Stimulated activated naive CD8-positive, alpha-beta T cell treated with anti-CD3 and anti-CD28 coated beads, Interleukin-15, Interleukin-2, amounts not matched to agents 100 ng/mL and 50 ng/mL, for 24 hours (primary cell): ENCODE data around the gene DHX32.

Source experiments
- H3K27ac Mint-ChIP-seq: one replicate; pipeline ENCODE4 v1.8.0; 2021; ENCODE audit warnings: mild to moderate bottlenecking, mixed read lengths
- H3K27me3 Mint-ChIP-seq: one replicate; pipeline ENCODE4 v1.8.0; 2021; ENCODE audit warnings: mixed read lengths
- H3K36me3 Mint-ChIP-seq: one replicate; pipeline ENCODE4 v1.8.0; 2021; ENCODE audit warnings: low read depth, mixed read lengths
- H3K4me1 Mint-ChIP-seq: one replicate; pipeline ENCODE4 v1.8.0; 2021; ENCODE audit warnings: low read depth, mixed read lengths
- H3K4me3 Mint-ChIP-seq: one replicate; pipeline ENCODE4 v1.8.0; 2021; ENCODE audit warnings: mild to moderate bottlenecking, mixed read lengths
- H3K9me3 Mint-ChIP-seq: one replicate; pipeline ENCODE4 v1.8.0; 2021; ENCODE audit warnings: mixed read lengths

Gene DHX32

GRCh38 chr10:125815764-125816163 is 65.3 kb downstream of the DHX32 start:
- Mint-ChIP-seq H3K36me3 (peaks cover 35% of the 10 kb centered on the region), H3K27ac (no peak overlapping the region), H3K27me3 (no peaks in the 10 kb centered on the region), H3K4me3 (no peak overlapping the region), H3K9me3 (no peaks in the 10 kb centered on the region), H3K4me1 (peaks cover 8% of the 10 kb centered on the region)

DNA sequence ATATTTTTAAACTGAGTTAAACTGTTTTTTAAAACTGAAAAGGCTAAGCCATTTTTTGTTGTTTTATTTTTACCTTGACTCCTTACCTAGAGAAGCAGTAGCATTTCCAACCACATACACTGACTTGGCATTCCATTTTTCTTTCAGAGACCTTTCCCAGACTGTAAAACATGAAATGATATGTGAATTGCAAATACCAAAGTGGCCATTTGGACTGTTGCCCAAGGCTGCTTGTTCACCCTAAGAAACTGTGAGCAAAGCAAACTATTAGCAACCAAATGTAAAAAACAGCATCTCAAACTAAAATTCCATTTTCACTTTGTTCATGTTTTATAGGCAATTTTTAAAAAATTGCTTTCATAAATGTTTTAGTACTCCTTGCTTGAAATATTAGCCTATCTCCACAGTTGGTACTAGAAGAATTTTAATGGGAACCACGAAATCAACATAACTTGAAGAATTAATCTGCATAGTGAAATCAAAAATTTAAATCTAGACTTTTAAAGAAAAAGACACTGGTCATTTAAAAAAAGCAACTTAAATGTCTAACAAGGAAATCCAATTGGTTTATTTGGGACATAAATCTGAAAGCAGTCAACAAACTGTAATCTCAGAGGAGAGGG is 68.9 kb downstream of the DHX32 start:
- Mint-ChIP-seq H3K27me3 (no peaks in the 10 kb centered on the region), H3K4me3 (no peak overlapping the region)

DNA sequence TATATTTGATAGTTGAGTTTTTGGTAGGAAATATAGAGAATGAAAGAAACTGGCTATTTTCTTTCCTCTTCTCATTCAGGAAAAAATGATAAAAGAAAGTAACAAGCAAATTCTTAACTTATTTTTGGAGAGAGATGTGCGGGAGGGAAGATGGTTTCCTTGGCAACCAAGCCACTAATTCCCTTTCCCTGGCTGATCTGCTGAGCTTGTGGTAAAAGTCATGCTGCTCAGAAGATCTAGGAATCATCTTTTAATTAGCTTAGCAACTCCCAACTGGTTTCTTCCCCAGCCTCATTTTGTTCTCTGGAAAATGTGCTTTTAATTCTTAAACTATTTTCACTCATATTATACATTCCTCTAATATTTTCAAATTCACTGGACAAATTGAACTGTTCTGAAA is 69.8 kb downstream of the DHX32 start:
- no peaks in the 10 kb centered on the region for H3K9me3 Mint-ChIP-seq
- H3K27me3 Mint-ChIP-seq = no peaks in the 10 kb centered on the region
- no peak overlapping the region for H3K4me3 Mint-ChIP-seq
- no peak overlapping the region for H3K27ac Mint-ChIP-seq
- H3K4me1 Mint-ChIP-seq = no peaks in the 10 kb centered on the region
- H3K36me3 Mint-ChIP-seq = peaks cover 47% of the 10 kb centered on the region

More for the DNA sequence above, 68.9 kb downstream of the DHX32 start:
- Mint-ChIP-seq H3K36me3 (peaks cover 45% of the 10 kb centered on the region), H3K4me1 (no peaks in the 10 kb centered on the region), H3K9me3 (no peaks in the 10 kb centered on the region), H3K27ac (no peak overlapping the region)

GRCh38 chr10:125808047-125808446 is 73.0 kb downstream of the DHX32 start:
- Mint-ChIP-seq H3K4me1 (peaks cover 1% of the 10 kb centered on the region), H3K27ac (no peak overlapping the region), H3K9me3 (no peaks in the 10 kb centered on the region), H3K4me3 (no peak overlapping the region), H3K36me3 (peaks cover 39% of the 10 kb centered on the region), H3K27me3 (no peaks in the 10 kb centered on the region)

DNA sequence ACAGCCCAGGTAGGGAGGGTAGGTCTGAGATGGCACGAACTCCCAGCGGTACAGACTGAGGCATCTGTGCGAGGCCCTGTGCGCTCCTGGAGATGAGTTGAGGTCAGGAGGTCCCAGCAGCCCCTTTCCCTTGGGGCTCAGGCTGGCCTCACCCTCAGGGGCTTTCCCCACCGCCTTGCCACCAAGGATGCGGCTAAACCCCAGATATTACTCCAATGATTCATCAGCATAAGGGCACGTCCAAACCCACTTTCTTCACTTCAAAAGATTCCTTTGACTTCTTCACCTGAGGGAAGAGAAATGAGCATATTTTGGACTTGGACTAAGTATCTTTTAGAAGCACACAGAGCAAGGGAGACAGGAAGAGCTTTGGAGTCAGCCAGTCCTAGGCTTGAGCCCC is 78.4 kb downstream of the DHX32 start:
- Mint-ChIP-seq H3K9me3 (no peaks in the 10 kb centered on the region), H3K4me1 (peaks cover 5% of the 10 kb centered on the region), H3K27ac (peak overlapping the region; percentile 31)

GRCh38 chr10:125802131-125802530 is 79.0 kb downstream of the DHX32 start:
- H3K4me3 Mint-ChIP-seq = no peak overlapping the region
- H3K27me3 Mint-ChIP-seq = no peaks in the 10 kb centered on the region
- H3K4me1 Mint-ChIP-seq = peaks cover 5% of the 10 kb centered on the region
- no peak overlapping the region for H3K27ac Mint-ChIP-seq
- peaks cover 20% of the 10 kb centered on the region for H3K36me3 Mint-ChIP-seq
- no peaks in the 10 kb centered on the region for H3K9me3 Mint-ChIP-seq

More for the DNA sequence above, 78.4 kb downstream of the DHX32 start:
- Mint-ChIP-seq H3K27me3 (no peaks in the 10 kb centered on the region), H3K36me3 (peaks cover 26% of the 10 kb centered on the region), H3K4me3 (no peak overlapping the region)

- H3K27me3 Mint-ChIP-seq = no peaks in the 10 kb centered on the region
- no peaks in the 10 kb centered on the region for H3K9me3 Mint-ChIP-seq
- peaks cover 20% of the 10 kb centered on the region for H3K36me3 Mint-ChIP-seq
- H3K4me1 Mint-ChIP-seq = peaks cover 5% of the 10 kb centered on the region
- H3K4me3 Mint-ChIP-seq = no peak overlapping the region
- H3K27ac Mint-ChIP-seq = no peak overlapping the region
Observed at GRCh38 chr10:125801574-125801973, 79.5 kb downstream of the DHX32 start.

DNA sequence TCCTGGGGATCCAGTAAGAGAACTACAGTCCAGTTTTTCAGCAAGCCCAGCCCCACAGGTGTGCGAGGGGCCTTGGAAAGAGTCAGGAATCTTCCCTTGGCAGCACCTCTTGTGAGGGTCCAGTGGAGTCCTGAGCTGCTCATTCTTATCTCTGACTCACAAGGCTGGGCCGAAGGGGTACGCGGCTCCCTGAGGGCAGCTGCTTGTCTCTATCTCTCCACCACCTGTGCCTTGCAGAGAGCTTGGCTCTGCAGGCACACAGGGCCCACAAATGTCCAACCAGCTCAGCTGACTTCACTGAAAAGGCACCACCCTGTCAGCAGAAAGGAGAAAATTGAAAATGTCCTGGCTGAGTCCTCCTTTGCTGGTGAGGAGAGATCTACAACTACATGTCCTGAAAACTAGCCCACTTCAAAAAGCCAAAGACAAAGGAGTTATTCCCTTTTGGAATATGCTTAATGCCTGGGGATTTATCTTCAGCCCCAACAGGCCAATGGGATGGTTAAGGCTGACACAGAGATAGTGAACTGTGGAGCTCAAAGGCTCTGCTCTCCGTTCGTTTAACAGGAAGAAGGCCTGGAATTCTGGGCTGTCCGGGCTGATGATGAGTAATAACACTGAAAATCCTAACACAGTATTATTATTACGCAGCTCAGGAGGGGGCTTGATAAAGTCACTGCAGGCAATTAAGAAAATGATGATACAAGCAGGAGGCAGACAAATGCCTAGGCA is 81.5 kb downstream of the DHX32 start:
- Mint-ChIP-seq H3K9me3 (no peaks in the 10 kb centered on the region), H3K4me3 (no peak overlapping the region), H3K27me3 (no peaks in the 10 kb centered on the region), H3K36me3 (peaks cover 5% of the 10 kb centered on the region), H3K4me1 (peaks cover 5% of the 10 kb centered on the region), H3K27ac (no peak overlapping the region)

- Mint-ChIP-seq H3K9me3 (no peaks in the 10 kb centered on the region), H3K4me1 (peaks cover 5% of the 10 kb centered on the region), H3K27ac (no peak overlapping the region), H3K36me3 (peaks cover 14% of the 10 kb centered on the region), H3K4me3 (no peak overlapping the region), H3K27me3 (no peaks in the 10 kb centered on the region)
Observed at GRCh38 chr10:125797994-125798662, 83.0 kb downstream of the DHX32 start.

GRCh38 chr10:125797424-125797823 is 83.7 kb downstream of the DHX32 start:
- Mint-ChIP-seq H3K4me3 (no peak overlapping the region), H3K9me3 (no peaks in the 10 kb centered on the region), H3K27ac (no peak overlapping the region), H3K27me3 (no peaks in the 10 kb centered on the region), H3K4me1 (no peaks in the 10 kb centered on the region), H3K36me3 (peaks cover 14% of the 10 kb centered on the region)

DNA sequence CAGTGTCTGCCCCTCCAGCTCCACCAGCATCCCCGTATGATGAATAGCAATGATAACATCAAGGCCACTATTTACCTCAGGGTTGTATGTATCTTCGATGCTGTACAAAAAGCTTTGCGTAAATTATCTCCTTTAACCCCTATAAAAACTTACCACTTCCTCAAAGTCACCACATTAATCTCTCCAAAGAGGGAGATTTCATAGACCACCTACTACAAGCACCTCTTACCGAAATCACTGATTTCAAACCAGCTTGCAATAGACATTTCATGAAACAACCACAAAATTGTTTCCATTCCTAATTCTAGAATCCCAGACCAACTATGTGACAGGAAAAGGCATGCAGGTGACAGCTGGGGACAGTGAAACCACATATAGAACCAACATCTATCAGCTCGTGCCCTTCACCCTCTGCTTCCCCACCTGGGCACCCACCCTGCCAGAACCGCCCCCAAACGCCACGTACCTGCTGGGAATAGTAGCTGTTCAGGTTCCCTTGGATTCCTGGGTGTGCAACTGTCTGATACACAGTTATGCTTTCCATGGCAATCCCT is 85.4 kb downstream of the DHX32 start:
- peaks cover 17% of the 10 kb centered on the region for H3K36me3 Mint-ChIP-seq
- H3K9me3 Mint-ChIP-seq = no peaks in the 10 kb centered on the region
- H3K4me3 Mint-ChIP-seq = no peak overlapping the region
- H3K4me1 Mint-ChIP-seq = no peaks in the 10 kb centered on the region
- no peak overlapping the region for H3K27ac Mint-ChIP-seq
- no peaks in the 10 kb centered on the region for H3K27me3 Mint-ChIP-seq

GRCh38 chr10:125795128-125795527 is 86.0 kb downstream of the DHX32 start:
- Mint-ChIP-seq H3K9me3 (no peaks in the 10 kb centered on the region), H3K4me3 (no peak overlapping the region), H3K4me1 (no peaks in the 10 kb centered on the region), H3K27me3 (no peaks in the 10 kb centered on the region), H3K36me3 (peaks cover 19% of the 10 kb centered on the region), H3K27ac (no peak overlapping the region)

GRCh38 chr10:125792342-125793300 is 88.5 kb downstream of the DHX32 start:
- no peak overlapping the region for H3K4me3 Mint-ChIP-seq
- peaks cover 12% of the 10 kb centered on the region for H3K4me1 Mint-ChIP-seq
- H3K9me3 Mint-ChIP-seq = no peaks in the 10 kb centered on the region
- no peaks in the 10 kb centered on the region for H3K27me3 Mint-ChIP-seq
- no peak overlapping the region for H3K27ac Mint-ChIP-seq
- peaks cover 27% of the 10 kb centered on the region for H3K36me3 Mint-ChIP-seq
